Measurements from ENCODE around the gene ARVCF.

The ARVCF gene

DNA sequence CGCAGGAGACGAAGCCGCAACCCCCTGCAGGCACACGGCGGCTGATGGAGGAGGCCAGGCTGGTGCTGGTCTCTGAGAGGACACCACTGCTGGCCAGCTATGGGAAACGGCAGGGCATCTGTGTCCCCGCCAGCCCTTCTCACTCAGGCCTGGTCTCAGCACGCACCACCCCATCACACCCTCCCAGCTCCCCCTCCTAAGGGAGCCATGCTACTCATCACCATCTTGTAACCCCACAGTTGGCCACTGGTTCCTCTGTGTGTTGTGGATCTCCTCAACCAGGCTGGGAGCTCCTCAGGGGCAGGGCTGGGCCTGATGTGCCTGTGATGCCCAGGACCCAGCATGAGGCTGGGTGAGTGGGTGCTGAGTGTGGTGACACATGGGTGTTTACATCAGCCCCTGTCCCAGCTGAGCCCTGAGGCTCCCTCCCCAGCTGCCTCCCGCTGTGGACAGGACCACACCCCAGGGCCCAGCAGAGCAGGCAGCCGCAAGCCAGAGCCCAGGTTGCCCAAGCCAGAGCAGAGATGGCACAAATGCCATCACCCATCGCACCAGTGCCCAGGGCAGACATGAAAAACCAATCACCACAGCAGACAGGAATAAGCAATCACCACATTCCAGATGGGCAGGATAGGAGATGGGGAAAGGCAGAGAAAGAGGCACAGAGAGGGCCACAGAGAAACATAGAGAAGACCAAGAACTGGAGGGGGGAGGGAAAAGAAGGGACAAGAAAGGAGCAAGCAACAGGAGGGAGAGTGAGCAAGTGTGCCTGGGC lies 8.2 kb downstream of the ARVCF start:
- Histone ChIP-seq H3F3A (ENCODE audit: control insufficient read depth, insufficient read depth) (no peaks in the 10 kb centered on the region), H3K27ac (ENCODE audit: low read depth, low read length) (no peak overlapping the region), H3K27me3 (ENCODE audit: control insufficient read depth, low read length) (no peaks in the 10 kb centered on the region), H3K4me3 (ENCODE audit: low read length) (no peak overlapping the region), H3K36me3 (ENCODE audit: control insufficient read depth, low read length) (no peaks in the 10 kb centered on the region), H3K4me1 (ENCODE audit: control insufficient read depth, low read length) (no peaks in the 10 kb centered on the region), H3K9me3 (ENCODE audit: control insufficient read depth, insufficient read depth, low read length) (peaks cover 12% of the 10 kb centered on the region), H4K20me1 (ENCODE audit: control insufficient read depth, insufficient read depth, low read depth, low read length) (no peaks in the 10 kb centered on the region), H3K4me2 (ENCODE audit: low read length) (no peak overlapping the region), H3K9me2 (replicated peaks; ENCODE audit: control insufficient read depth, low read length) (no peaks in the 10 kb centered on the region), H3K79me2 (ENCODE audit: control insufficient read depth, low read length) (no peaks in the 10 kb centered on the region)
- no peak for TF ChIP-seq EZH2phosphoT487 (IDR thresholded peaks at IDR 0.05; ENCODE audit: borderline replicate concordance, low read length)
- TF ChIP-seq, protein P1, sequence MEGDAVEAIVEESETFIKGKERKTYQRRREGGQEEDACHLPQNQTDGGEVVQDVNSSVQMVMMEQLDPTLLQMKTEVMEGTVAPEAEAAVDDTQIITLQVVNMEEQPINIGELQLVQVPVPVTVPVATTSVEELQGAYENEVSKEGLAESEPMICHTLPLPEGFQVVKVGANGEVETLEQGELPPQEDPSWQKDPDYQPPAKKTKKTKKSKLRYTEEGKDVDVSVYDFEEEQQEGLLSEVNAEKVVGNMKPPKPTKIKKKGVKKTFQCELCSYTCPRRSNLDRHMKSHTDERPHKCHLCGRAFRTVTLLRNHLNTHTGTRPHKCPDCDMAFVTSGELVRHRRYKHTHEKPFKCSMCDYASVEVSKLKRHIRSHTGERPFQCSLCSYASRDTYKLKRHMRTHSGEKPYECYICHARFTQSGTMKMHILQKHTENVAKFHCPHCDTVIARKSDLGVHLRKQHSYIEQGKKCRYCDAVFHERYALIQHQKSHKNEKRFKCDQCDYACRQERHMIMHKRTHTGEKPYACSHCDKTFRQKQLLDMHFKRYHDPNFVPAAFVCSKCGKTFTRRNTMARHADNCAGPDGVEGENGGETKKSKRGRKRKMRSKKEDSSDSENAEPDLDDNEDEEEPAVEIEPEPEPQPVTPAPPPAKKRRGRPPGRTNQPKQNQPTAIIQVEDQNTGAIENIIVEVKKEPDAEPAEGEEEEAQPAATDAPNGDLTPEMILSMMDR (IDR thresholded peaks at IDR 0.05; ENCODE audit: low read depth, low read length, poor library complexity, severe bottlenecking), result no peak

DNA sequence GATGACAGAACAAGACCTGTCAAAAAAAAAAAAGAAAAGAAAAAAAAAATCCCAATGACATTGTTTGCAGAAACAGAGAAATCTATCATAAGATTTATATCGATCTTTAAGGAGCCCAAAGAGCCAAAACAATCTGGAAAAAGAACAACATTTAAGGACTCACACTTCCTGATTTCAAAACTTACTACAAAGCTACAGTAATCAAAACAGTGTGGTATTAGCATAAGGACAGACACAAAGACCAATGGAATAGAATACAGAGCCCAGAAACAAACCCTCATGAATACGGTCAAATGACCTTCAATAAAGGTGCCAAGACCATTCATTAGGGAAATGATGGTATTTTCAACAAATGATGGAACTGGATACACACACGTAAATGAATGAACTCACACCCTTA lies 12.2 kb downstream of the ARVCF start:
- Histone ChIP-seq H3K4me3 (ENCODE audit: low read length) (no peak overlapping the region), H3K9me3 (ENCODE audit: control insufficient read depth, insufficient read depth, low read length) (peaks cover 17% of the 10 kb centered on the region), H3K79me2 (ENCODE audit: control insufficient read depth, low read length) (no peaks in the 10 kb centered on the region), H3F3A (ENCODE audit: control insufficient read depth, insufficient read depth) (no peaks in the 10 kb centered on the region), H4K20me1 (ENCODE audit: control insufficient read depth, insufficient read depth, low read depth, low read length) (no peaks in the 10 kb centered on the region), H3K9me2 (replicated peaks; ENCODE audit: control insufficient read depth, low read length) (no peaks in the 10 kb centered on the region), H3K4me2 (ENCODE audit: low read length) (no peak overlapping the region), H3K27me3 (ENCODE audit: control insufficient read depth, low read length) (peaks cover 5% of the 10 kb centered on the region; the same call in 1 of the 2 replicates), H3K4me1 (ENCODE audit: control insufficient read depth, low read length) (no peaks in the 10 kb centered on the region), H3K27ac (ENCODE audit: low read depth, low read length) (no peak overlapping the region), H3K36me3 (ENCODE audit: control insufficient read depth, low read length) (no peaks in the 10 kb centered on the region)
- TF ChIP-seq, protein P1 (IDR thresholded peaks at IDR 0.05; ENCODE audit: low read depth, low read length, poor library complexity, severe bottlenecking), result no peak
- no peak for TF ChIP-seq EZH2phosphoT487 (IDR thresholded peaks at IDR 0.05; ENCODE audit: borderline replicate concordance, low read length)

DNA sequence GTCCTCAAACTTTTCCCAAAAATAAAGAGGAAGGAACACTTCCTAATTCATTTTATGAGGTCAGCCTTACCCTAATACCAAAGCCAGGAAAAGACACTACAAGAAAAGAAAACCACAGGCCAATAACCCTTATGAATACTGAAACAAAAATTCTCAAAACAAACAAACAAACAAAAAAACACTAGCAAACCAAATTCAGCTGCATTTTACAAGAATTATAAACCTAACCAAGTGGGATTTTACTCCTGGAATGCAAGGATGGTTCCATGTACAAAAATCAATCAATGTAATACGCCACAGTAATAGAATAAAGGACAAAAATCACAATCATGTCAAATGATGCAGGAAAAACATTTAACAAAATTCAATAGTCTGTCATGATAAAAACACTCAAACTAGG lies 13.3 kb downstream of the ARVCF start:
- no peaks in the 10 kb centered on the region for H3F3A ChIP-seq (ENCODE audit: control insufficient read depth, insufficient read depth)
- H3K27ac ChIP-seq (ENCODE audit: low read depth, low read length), result no peak overlapping the region
- peaks cover 17% of the 10 kb centered on the region for H3K9me3 ChIP-seq (ENCODE audit: control insufficient read depth, insufficient read depth, low read length)
- H3K9me2 ChIP-seq (replicated peaks; ENCODE audit: control insufficient read depth, low read length), result no peaks in the 10 kb centered on the region
- H3K79me2 ChIP-seq (ENCODE audit: control insufficient read depth, low read length), result no peaks in the 10 kb centered on the region
- no peaks in the 10 kb centered on the region for H3K4me1 ChIP-seq (ENCODE audit: control insufficient read depth, low read length)
- H3K4me2 ChIP-seq (ENCODE audit: low read length), result no peak overlapping the region
- peaks cover 5% of the 10 kb centered on the region; the same call in 1 of the 2 replicates for H3K27me3 ChIP-seq (ENCODE audit: control insufficient read depth, low read length)
- no peaks in the 10 kb centered on the region for H4K20me1 ChIP-seq (ENCODE audit: control insufficient read depth, insufficient read depth, low read depth, low read length)
- no peaks in the 10 kb centered on the region for H3K36me3 ChIP-seq (ENCODE audit: control insufficient read depth, low read length)
- no peak for TF ChIP-seq EZH2phosphoT487 (IDR thresholded peaks at IDR 0.05; ENCODE audit: borderline replicate concordance, low read length)
- TF ChIP-seq, protein P1 (IDR thresholded peaks at IDR 0.05; ENCODE audit: low read depth, low read length, poor library complexity, severe bottlenecking), result no peak
- H3K4me3 ChIP-seq (ENCODE audit: low read length), result no peak overlapping the region
